Activated CD4-positive, alpha-beta memory T cell treated with anti-CD3 and anti-CD28 coated beads for 36 hours (primary cell): ENCODE measurements around the gene NEK6. TPM values are rescaled to one million over a fixed set of nuclear protein-coding genes. Genes with fewer than 3 reads are reported as not detected.

ENCODE experiments used
- CTCF ChIA-PET: fragments of 350-600 bp; sonication (Branson Sonifier 250); formaldehyde crosslinking; loops from one replicate; lab custom pipeline; 2021; ENCODE audit warnings: antibody characterized with exemption, inconsistent platforms; lab: Charles Lee
- POLR2A ChIA-PET: fragments of 350-600 bp; sonication (Branson Sonifier 250); formaldehyde crosslinking; loops from one replicate; lab custom pipeline; 2021; ENCODE audit warnings: antibody characterized with exemption; lab: Charles Lee
- DNase-seq: peaks from one replicate; pipeline ENCODE4 v3.0.0-alpha.2; 2020
- H3K27ac Mint-ChIP-seq: one replicate; pipeline ENCODE4 v1.8.0; 2021; ENCODE audit warnings: mixed read lengths
- H3K27me3 Mint-ChIP-seq: one replicate; pipeline ENCODE4 v1.8.0; 2021; ENCODE audit warnings: mixed read lengths
- H3K36me3 Mint-ChIP-seq: one replicate; pipeline ENCODE4 v1.8.0; 2021; ENCODE audit warnings: mixed read lengths
- H3K4me1 Mint-ChIP-seq: one replicate; pipeline ENCODE4 v1.8.0; 2021; ENCODE audit warnings: low read depth, mixed read lengths
- H3K4me3 Mint-ChIP-seq: one replicate; pipeline ENCODE4 v1.8.0; 2021; ENCODE audit warnings: mild to moderate bottlenecking, mixed read lengths
- H3K9me3 Mint-ChIP-seq: one replicate; pipeline ENCODE4 v1.8.0; 2021; ENCODE audit warnings: mixed read lengths
- intact Hi-C: fragments of 100-400 bp; cut with micrococcal nuclease; formaldehyde crosslinking; loops from one replicate; pipeline ENCODE4 v1.15.1; 2023
- total RNA-seq, 2 experiments: library from RNA; stranded (reverse); gene quantifications; one replicate each; pipeline ENCODE4 v1.2.3, GENCODE V29; 2021

NEK6 gene
- total RNA-seq, 2 experiments from 2014 or later: 16.1 to 18.8 TPM

GRCh38 chr9:124372038-124372437, 114.3 kb downstream of the NEK6 start:
- ChIA-PET CTCF (interaction anchor here (1.5 kb wide), 1 partner anchor 11 kb away, joined by 3 read pairs; no protein-coding TSS in a partner anchor), POLR2A (no interaction called here)
- Mint-ChIP-seq H3K9me3 (no peaks in the 10 kb centered on the region), H3K4me1 (peaks cover 35% of the 10 kb centered on the region), H3K27ac (no peak overlapping the region), H3K4me3 (no peak overlapping the region), H3K27me3 (no peaks in the 10 kb centered on the region), H3K36me3 (peaks cover 10% of the 10 kb centered on the region)
- no peak for DNase-seq
- intact Hi-C loops: no loop called here

- DNase-seq: no peak
- intact Hi-C loops: no loop called here
- Mint-ChIP-seq H3K9me3 (no peaks in the 10 kb centered on the region), H3K4me1 (peaks cover 25% of the 10 kb centered on the region), H3K27me3 (no peaks in the 10 kb centered on the region), H3K27ac (no peak overlapping the region), H3K4me3 (no peak overlapping the region), H3K36me3 (peaks cover 10% of the 10 kb centered on the region)
- POLR2A ChIA-PET: no interaction called here
- CTCF ChIA-PET: interaction anchor here (1.7 kb wide), 1 partner anchor 247 kb away, joined by 5 read pairs; no protein-coding TSS in a partner anchor
These were observed 115.6 kb downstream of the NEK6 start for GRCh38 chr9:124373386-124373785.

- DNase-seq: no peak
- no peak overlapping the region for H3K4me3 Mint-ChIP-seq
- H3K27ac Mint-ChIP-seq: no peak overlapping the region
- peaks cover 11% of the 10 kb centered on the region for H3K36me3 Mint-ChIP-seq
- ChIA-PET CTCF (interaction anchor here (1.7 kb wide), 1 partner anchor 247 kb away, joined by 5 read pairs; no protein-coding TSS in a partner anchor), POLR2A (no interaction called here)
- peaks cover 22% of the 10 kb centered on the region for H3K4me1 Mint-ChIP-seq
- no peaks in the 10 kb centered on the region for H3K27me3 Mint-ChIP-seq
- intact Hi-C loops: no loop called here
- H3K9me3 Mint-ChIP-seq: no peaks in the 10 kb centered on the region
These were observed 116.1 kb downstream of the NEK6 start for GRCh38 chr9:124373851-124374250.

GRCh38 chr9:124375726-124376125, 118.0 kb downstream of the NEK6 start:
- DNase-seq: no peak
- ChIA-PET CTCF (interaction anchor here (0.7 kb wide), 1 partner anchor 36 kb away, joined by 3 read pairs; no protein-coding TSS in a partner anchor), POLR2A (interaction anchor here (0.7 kb wide), 1 partner anchor 76 kb away, joined by 4 read pairs; no protein-coding TSS in a partner anchor)
- H3K4me1 Mint-ChIP-seq: peaks cover 25% of the 10 kb centered on the region
- peaks cover 18% of the 10 kb centered on the region for H3K36me3 Mint-ChIP-seq
- H3K27me3 Mint-ChIP-seq: no peaks in the 10 kb centered on the region
- H3K9me3 Mint-ChIP-seq: no peaks in the 10 kb centered on the region
- intact Hi-C loops: no loop called here
- H3K4me3 Mint-ChIP-seq: no peak overlapping the region
- no peak overlapping the region for H3K27ac Mint-ChIP-seq

GRCh38 chr9:124376329-124376728, 118.6 kb downstream of the NEK6 start:
- Mint-ChIP-seq H3K27me3 (no peaks in the 10 kb centered on the region), H3K4me3 (no peak overlapping the region), H3K27ac (no peak overlapping the region), H3K4me1 (peaks cover 25% of the 10 kb centered on the region), H3K36me3 (peaks cover 18% of the 10 kb centered on the region), H3K9me3 (no peaks in the 10 kb centered on the region)
- intact Hi-C loops: no loop called here
- POLR2A ChIA-PET: no interaction called here
- CTCF ChIA-PET: interaction anchor here (1.8 kb wide), 1 partner anchor 249 kb away, joined by 5 read pairs; no protein-coding TSS in a partner anchor
- DNase-seq: no peak

GRCh38 chr9:124377551-124378406, 120.0 kb downstream of the NEK6 start:
- Mint-ChIP-seq H3K9me3 (no peaks in the 10 kb centered on the region), H3K27ac (no peak overlapping the region), H3K4me3 (no peak overlapping the region), H3K27me3 (no peaks in the 10 kb centered on the region), H3K4me1 (peaks cover 24% of the 10 kb centered on the region), H3K36me3 (peaks cover 23% of the 10 kb centered on the region)
- POLR2A ChIA-PET: no interaction called here
- no peak for DNase-seq
- intact Hi-C loops: no loop called here
- CTCF ChIA-PET: interaction anchor here (1.2 to 1.8 kb wide), 3 partner anchors 9 to 250 kb away, joined by 3 to 5 read pairs (median 5); no protein-coding TSS in a partner anchor

- DNase-seq: no peak
- H3K27me3 Mint-ChIP-seq: no peaks in the 10 kb centered on the region
- intact Hi-C loops: no loop called here
- H3K36me3 Mint-ChIP-seq: peaks cover 23% of the 10 kb centered on the region
- no peaks in the 10 kb centered on the region for H3K9me3 Mint-ChIP-seq
- H3K4me3 Mint-ChIP-seq: no peak overlapping the region
- ChIA-PET POLR2A (no interaction called here), CTCF (no interaction called here)
- H3K4me1 Mint-ChIP-seq: peaks cover 20% of the 10 kb centered on the region
- no peak overlapping the region for H3K27ac Mint-ChIP-seq
These were observed 123.6 kb downstream of the NEK6 start for GRCh38 chr9:124381170-124381945.

GRCh38 chr9:124384210-124384609, 126.5 kb downstream of the NEK6 start:
- DNase-seq: no peak
- peaks cover 19% of the 10 kb centered on the region for H3K36me3 Mint-ChIP-seq
- H3K27ac Mint-ChIP-seq: no peak overlapping the region
- H3K4me1 Mint-ChIP-seq: peaks cover 31% of the 10 kb centered on the region
- H3K4me3 Mint-ChIP-seq: no peak overlapping the region
- CTCF ChIA-PET: interaction anchor here (1.4 to 1.6 kb wide), 2 partner anchors 9 to 257 kb away, joined by 3 to 8 read pairs; no protein-coding TSS in a partner anchor
- H3K27me3 Mint-ChIP-seq: no peaks in the 10 kb centered on the region
- POLR2A ChIA-PET: no interaction called here
- intact Hi-C loops: no loop called here
- H3K9me3 Mint-ChIP-seq: no peaks in the 10 kb centered on the region

GRCh38 chr9:124384846-124385245, 127.1 kb downstream of the NEK6 start:
- DNase-seq: no peak
- H3K9me3 Mint-ChIP-seq: no peaks in the 10 kb centered on the region
- no peak overlapping the region for H3K4me3 Mint-ChIP-seq
- H3K36me3 Mint-ChIP-seq: peaks cover 16% of the 10 kb centered on the region
- intact Hi-C loops: no loop called here
- CTCF ChIA-PET: interaction anchor here (1.6 kb wide), 2 partner anchors 10 to 258 kb away, joined by 3 to 8 read pairs; no protein-coding TSS in a partner anchor
- H3K4me1 Mint-ChIP-seq: peaks cover 36% of the 10 kb centered on the region
- no peak overlapping the region for H3K27ac Mint-ChIP-seq
- no peaks in the 10 kb centered on the region for H3K27me3 Mint-ChIP-seq
- POLR2A ChIA-PET: interaction anchor here (0.6 kb wide), 1 partner anchor 713 kb away, joined by 3 read pairs; no protein-coding TSS in a partner anchor

- H3K36me3 Mint-ChIP-seq: peaks cover 12% of the 10 kb centered on the region
- intact Hi-C loops: no loop called here
- ChIA-PET CTCF (interaction anchor here (1.5 to 1.6 kb wide), 2 partner anchors 9 to 94 kb away, joined by 3 read pairs; no protein-coding TSS in a partner anchor), POLR2A (no interaction called here)
- H3K4me3 Mint-ChIP-seq: no peak overlapping the region
- H3K4me1 Mint-ChIP-seq: peaks cover 38% of the 10 kb centered on the region
- no peak for DNase-seq
- no peaks in the 10 kb centered on the region for H3K27me3 Mint-ChIP-seq
- H3K9me3 Mint-ChIP-seq: no peaks in the 10 kb centered on the region
- no peak overlapping the region for H3K27ac Mint-ChIP-seq
These were observed 127.9 kb downstream of the NEK6 start for GRCh38 chr9:124385623-124386022.

- H3K36me3 Mint-ChIP-seq: peaks cover 12% of the 10 kb centered on the region
- H3K4me1 Mint-ChIP-seq: peaks cover 41% of the 10 kb centered on the region
- ChIA-PET POLR2A (interaction anchor here (0.7 kb wide), 1 partner anchor 258 kb away, joined by 3 read pairs; no protein-coding TSS in a partner anchor), CTCF (interaction anchor here (1.5 to 1.6 kb wide), 2 partner anchors 9 to 95 kb away, joined by 3 read pairs; no protein-coding TSS in a partner anchor)
- H3K9me3 Mint-ChIP-seq: no peaks in the 10 kb centered on the region
- intact Hi-C loops: no loop called here
- no peak for DNase-seq
- H3K4me3 Mint-ChIP-seq: no peak overlapping the region
- no peaks in the 10 kb centered on the region for H3K27me3 Mint-ChIP-seq
- H3K27ac Mint-ChIP-seq: no peak overlapping the region
These were observed 128.5 kb downstream of the NEK6 start for GRCh38 chr9:124386201-124386600.
